Endometrium (tissue), 2 donors: Measurements from ENCODE around the gene MED12L.

ENCODE experiments used
- FAIRE-seq: peaks from 2 replicates; lab custom pipeline; 2012; peaks lifted over from hg19 to GRCh38; lab: Jason Lieb, UNC
- donor health status: control.
- donor health status: control.

MED12L gene

DNA sequence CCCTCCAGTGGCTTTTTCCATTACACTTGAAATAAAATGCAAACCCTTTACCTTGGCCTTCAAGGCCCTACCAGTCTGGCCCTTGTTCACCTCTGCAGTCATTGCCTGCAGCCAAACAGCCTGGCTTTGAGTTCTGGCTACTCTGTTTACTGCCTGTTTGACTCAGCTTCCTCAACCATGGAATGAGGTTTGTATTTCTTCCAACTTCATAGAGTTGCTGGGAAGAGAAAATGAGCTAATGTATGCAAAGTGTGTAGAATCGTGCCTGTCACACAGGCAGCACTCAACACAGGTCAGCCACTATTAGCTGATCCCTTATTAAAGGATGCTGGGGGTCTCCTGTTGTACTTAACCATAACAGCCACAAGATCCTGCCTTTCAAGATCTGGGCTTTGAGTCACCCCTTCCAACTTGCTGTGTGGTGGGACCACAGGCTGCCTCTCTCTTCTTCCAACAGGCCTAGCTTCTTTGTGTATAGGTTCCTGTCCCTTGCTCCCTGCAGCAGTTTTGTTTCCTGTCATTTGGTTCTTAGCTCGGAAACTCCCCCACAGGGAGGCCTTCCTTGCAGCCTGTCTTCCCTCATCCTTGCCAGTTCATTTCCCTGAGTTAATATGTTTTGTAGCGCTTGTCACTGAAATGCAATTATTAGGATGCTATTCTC, 6.4 kb downstream of the MED12L start:
- FAIRE-seq = no peak

DNA sequence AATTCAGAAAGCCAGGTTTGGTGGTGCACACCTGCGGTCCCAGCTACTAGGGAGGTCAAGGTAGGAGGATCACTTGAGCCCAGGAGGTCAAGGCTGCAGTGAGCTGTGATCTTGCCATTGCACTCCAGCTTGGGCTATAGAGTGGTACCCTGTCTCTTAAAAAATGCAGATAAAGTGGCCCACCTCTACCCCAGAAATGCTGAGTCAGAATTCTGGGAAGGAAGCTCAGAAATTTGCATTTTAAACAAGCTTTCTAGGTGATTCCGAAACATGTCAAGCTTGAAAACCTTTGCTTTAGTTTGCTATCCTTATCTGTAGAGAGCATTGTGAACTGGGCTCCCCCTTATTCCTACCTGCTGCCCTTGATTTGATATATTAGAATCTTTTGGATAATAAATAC, 7.7 kb downstream of the MED12L start:
- no peak for FAIRE-seq

DNA sequence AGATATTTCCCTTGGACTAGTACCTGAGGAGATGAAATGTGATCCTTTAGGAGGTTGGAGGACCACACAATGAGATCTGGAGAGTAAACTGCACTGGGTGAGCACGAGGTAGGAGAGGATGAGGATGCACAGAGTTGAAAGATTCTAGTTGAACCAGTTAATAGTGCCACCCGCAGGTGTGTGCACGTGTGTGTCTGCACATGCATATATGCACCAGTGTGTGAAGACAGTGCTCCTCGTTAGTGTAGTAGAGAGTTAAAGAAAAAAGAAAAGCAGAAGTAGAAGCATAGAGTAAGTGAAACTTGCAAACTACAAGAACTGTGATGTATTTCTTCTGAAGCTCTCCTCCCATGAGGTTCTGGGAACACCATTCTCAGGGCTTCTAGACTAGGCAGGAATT, 8.4 kb downstream of the MED12L start:
- no peak for FAIRE-seq

DNA sequence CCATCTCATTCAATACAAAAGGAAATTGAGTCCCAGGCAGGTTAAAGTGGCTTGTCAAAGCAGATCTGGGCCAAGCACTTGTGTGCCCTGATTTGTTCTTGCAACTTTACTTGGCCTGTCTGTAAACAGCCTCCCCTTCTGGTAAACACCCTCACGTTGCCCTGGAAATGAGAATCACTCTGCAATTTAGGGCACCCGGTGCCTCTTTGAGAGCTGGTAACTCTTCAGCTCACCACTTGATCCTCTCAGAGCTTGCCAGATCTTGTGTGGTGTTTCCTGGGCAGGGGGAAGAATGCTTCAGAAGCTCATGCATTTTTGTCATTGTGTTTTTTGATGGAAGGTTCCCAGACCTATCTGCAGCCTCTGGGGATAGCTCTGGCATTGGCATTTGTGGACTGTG, 11.3 kb downstream of the MED12L start:
- FAIRE-seq = no peak

DNA sequence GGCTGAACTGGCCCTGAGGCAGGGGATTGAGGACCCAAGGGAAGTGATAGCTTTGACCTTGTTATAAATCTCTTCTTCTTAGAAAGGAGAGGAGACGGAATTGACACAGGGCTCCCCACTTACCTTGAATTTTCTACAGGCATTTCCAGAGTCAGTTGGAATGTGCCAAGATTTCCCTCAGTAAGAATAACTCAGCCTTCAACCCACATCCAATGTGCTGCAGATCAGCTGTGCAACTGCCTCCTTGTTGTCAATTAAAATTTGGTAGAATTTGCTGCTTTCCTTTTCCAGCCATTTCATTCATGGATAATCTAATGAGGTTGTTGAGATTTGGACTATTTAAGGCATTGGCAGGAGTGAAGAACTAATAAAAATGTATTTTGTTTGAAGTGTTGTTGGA, 14.6 kb downstream of the MED12L start:
- FAIRE-seq = no peak

DNA sequence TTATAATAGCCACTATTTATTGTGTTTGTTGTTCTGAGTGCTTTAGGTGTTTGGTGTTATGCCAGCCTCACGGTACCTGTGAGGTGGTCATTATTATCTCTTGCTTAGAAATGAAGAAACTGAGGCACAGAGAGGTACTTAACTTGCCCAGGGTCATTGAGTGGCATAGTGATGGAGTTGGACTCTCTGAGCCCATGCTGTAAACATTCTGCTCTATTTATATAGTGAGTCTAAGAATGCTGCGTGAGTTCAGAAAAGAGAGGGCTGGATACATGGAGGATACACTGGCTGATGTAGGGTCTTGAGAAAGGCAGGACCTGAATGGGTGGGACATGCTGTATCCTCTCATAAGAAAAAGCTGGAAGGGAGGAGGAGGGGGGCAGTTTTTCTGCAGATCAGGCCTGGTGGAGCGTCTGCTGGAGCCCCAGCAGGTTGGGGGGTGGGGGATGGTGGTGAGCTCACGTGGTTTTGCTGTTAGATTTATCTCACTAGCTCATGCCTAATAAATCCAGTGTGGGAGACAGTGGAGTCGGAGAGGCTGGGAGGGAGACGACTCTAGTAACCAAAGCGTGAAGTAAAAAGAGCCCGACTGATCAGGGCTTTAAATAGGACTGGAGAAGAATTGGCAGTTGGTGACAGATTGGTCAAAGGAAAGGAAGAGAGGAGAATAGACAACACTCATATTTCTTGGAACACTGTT, 16.0 kb downstream of the MED12L start:
- no peak for FAIRE-seq

DNA sequence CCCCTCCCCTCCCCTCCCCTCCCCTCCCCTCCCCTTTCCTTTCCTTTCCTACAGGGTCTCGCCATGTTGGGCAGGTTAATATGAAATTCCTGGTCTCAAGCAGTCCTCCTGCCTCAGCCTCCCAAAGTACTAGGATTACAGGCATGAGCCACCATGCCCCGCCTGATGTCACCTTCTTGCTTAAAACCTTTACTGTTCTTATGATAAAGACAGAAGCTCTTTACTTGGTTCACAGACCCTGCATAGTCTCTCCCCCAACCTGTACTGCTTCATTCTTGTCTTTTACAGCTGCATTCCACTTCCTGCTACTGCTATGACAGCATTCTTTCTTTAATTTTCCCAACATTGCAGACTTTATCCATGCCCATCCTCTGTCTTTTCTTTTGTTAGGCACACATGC, 20.8 kb downstream of the MED12L start:
- FAIRE-seq = no peak

- no peak for FAIRE-seq
Observed at GRCh38 chr3:151107177-151107576, 21.7 kb downstream of the MED12L start.

GRCh38 chr3:151107701-151108100, 22.2 kb downstream of the MED12L start:
- no peak for FAIRE-seq

GRCh38 chr3:151109286-151109800, 23.9 kb downstream of the MED12L start:
- no peak for FAIRE-seq

DNA sequence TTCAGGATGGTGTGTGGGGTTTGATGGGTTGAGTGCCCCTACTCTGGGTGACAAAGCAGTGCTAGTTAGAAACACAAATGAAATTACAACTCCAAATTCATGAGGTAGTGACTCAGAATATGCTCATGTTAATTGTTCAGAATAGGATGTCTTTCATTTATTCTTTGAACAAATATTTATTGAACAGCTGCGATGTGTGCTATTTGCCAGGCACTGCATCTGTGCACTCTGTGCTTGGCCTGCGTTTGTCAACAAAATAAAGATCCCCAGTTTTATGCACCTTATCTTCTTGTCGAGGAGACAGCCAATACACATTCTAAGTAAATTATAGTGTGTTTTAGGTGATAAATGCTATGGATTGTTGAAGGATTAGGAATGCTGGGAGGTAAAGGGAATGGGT, 27.3 kb downstream of the MED12L start:
- FAIRE-seq = no peak

GRCh38 chr3:151113343-151113742, 27.9 kb downstream of the MED12L start:
- no peak for FAIRE-seq

- no peak for FAIRE-seq
Observed at GRCh38 chr3:151117047-151117446, 31.6 kb downstream of the MED12L start.

DNA sequence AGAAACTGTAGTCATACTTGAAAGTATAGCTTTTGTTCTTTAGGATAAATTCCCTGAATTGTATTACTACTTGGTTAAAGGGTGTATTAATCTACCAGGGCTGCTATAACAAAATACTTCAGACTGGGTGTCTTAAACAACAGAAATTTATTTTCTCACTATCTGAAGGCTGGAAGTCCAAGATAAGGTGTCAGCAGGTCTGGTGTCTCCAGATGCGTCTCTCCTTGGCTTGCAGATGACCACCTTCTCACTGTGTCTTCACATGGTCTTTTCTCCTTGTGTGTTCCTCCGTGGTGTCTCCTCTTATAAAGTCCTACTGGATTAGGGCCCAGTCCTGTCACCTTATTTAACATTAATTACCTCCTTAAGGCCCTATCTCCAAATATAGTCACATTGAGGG, 33.7 kb downstream of the MED12L start:
- no peak for FAIRE-seq

DNA sequence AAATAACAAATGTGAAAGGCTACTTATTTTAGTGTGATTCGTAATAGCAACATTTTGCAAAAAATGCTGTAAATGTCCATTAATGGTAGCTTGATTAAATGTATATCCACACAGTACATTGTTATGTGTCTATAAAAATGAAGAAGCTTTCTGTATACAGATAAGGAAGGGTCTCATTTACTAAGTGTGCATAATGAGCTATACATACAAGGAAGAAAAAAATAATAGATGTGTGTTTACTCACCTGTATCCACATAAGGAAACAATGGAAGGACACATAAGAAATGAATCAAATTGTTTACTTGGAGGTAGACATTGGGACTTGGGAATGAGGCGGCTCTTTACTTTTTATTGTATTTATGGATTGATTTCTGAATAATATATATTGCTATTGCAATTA, 34.9 kb downstream of the MED12L start:
- no peak for FAIRE-seq

GRCh38 chr3:151121016-151121415, 35.6 kb downstream of the MED12L start:
- peak; percentile 4 for FAIRE-seq

- FAIRE-seq = no peak
Observed at GRCh38 chr3:151123827-151124226, 38.4 kb downstream of the MED12L start.

- no peak for FAIRE-seq
Observed at GRCh38 chr3:151124476-151124875, 39.0 kb downstream of the MED12L start.

GRCh38 chr3:151130428-151130827, 45.0 kb downstream of the MED12L start:
- FAIRE-seq = no peak

DNA sequence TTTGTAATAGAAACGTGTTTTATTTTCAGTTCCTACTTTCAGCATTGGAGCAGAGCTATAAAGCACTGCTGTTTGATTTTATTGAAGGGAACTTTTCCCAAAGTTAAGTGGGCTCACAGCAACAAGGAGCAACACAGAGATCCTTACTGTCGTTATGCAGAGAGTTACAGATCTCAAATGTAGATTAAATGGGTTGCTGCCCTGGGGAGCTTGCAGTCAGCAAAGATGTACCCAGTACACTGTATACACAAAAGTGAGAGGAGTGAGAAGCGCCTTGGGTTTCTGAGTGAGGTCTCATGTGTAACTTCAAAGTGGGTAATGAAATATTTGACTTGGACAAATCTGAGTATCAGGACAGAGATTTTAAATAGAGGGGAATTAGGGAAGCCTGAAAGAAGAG, 47.7 kb downstream of the MED12L start:
- FAIRE-seq = no peak

- no peak for FAIRE-seq
Observed at GRCh38 chr3:151133917-151134450, 48.5 kb downstream of the MED12L start.

DNA sequence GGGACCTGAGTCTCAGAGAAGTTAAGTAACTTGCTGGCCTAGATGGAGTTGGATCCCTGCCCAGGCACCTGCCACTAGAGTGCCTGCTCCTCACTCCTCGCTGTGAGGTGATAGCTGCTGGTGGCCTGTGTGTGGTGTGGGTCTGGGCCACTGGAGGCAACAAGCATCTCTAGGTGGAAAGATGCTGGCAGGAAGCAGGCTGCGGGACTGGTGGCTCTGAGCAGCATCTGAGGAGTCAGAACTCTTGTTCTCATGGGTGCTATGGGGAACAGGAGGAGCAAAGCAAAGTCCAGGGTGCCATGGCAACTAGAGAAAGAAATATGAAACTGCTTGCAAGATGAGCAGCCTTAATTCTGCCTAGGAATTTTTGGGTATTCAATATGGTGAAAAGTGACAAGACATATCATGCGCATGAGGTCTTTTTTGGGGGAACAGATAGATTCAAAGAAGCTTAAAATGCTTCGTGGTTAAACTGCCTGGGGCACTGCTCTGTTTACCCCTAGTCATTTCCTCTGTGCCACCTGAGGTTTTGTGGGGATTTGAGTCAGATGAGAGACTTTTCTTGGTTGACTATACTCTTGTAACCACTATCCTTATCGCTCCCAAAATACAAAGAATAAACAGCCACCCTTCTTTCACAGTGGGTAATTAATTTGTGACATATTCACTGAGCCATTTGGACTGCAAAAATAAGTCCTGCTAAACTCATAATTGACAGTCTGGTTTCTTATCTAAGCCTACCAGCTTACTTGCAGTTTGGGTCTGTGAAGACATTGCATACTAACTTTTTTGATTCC, 50.3 kb downstream of the MED12L start:
- FAIRE-seq = no peak

GRCh38 chr3:151142929-151143328, 57.5 kb downstream of the MED12L start:
- FAIRE-seq = peak; percentile 53
